ENCODE results near the gene NXPH4.

NXPH4 gene

DNA sequence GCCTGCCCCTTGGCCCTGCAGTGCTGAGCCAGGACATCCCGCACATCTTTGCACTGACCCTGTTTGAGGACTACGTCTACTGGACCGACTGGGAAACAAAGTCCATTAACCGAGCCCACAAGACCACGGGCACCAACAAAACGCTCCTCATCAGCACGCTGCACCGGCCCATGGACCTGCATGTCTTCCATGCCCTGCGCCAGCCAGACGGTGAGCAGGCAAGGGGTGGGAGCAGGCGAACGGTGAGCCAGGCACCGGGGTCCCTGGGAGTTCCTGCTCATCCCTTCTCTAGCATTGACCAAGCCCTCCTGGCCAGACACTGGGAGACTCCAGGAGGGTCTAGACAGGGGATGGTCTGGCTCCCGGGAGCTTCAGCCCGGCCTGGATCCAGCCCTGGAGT lies 17.4 kb upstream of the NXPH4 start:
- H3K4me1 ChIP-seq: no peaks in the 10 kb centered on the region
- intact Hi-C loops (cut with DNase I; ENCODE audit: low total_unique reads): no loop called here
- H3K4me3 ChIP-seq: no peak overlapping the region
- peaks cover 100% of the 10 kb centered on the region in 3 donors for H3K36me3 ChIP-seq
- H3K27ac ChIP-seq: no peak overlapping the region
- no peaks in the 10 kb centered on the region for H3K27me3 ChIP-seq
- H3K9me3 ChIP-seq: no peaks in the 10 kb centered on the region
- TF ChIP-seq, protein P1, sequence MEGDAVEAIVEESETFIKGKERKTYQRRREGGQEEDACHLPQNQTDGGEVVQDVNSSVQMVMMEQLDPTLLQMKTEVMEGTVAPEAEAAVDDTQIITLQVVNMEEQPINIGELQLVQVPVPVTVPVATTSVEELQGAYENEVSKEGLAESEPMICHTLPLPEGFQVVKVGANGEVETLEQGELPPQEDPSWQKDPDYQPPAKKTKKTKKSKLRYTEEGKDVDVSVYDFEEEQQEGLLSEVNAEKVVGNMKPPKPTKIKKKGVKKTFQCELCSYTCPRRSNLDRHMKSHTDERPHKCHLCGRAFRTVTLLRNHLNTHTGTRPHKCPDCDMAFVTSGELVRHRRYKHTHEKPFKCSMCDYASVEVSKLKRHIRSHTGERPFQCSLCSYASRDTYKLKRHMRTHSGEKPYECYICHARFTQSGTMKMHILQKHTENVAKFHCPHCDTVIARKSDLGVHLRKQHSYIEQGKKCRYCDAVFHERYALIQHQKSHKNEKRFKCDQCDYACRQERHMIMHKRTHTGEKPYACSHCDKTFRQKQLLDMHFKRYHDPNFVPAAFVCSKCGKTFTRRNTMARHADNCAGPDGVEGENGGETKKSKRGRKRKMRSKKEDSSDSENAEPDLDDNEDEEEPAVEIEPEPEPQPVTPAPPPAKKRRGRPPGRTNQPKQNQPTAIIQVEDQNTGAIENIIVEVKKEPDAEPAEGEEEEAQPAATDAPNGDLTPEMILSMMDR (IDR thresholded peaks at IDR 0.05): no peak
- DNase-seq: no peak

DNA sequence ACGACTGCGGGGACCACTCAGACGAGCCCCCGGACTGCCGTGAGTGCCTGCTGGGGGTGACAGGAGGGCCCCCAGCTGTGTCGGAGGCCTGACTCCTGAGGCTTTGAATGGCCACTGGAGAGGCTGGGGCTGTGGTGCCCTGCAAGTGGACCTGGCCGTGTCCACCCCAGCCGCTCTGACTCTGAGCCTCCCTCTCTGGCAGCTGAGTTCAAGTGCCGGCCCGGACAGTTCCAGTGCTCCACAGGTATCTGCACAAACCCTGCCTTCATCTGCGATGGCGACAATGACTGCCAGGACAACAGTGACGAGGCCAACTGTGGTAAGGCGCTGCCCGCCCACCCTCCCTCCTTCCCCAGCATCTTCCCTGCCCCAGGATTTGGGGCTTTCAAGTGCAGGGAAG lies 16.1 kb upstream of the NXPH4 start:
- no peaks in the 10 kb centered on the region for H3K9me3 ChIP-seq
- no peak overlapping the region for H3K27ac ChIP-seq
- H3K4me1 ChIP-seq: no peaks in the 10 kb centered on the region
- no peak overlapping the region for H3K4me3 ChIP-seq
- TF ChIP-seq, protein P1 (IDR thresholded peaks at IDR 0.05): no peak
- DNase-seq: no peak
- peaks cover 100% of the 10 kb centered on the region in 3 donors for H3K36me3 ChIP-seq
- no peaks in the 10 kb centered on the region for H3K27me3 ChIP-seq
- intact Hi-C loops (cut with DNase I; ENCODE audit: low total_unique reads): no loop called here

DNA sequence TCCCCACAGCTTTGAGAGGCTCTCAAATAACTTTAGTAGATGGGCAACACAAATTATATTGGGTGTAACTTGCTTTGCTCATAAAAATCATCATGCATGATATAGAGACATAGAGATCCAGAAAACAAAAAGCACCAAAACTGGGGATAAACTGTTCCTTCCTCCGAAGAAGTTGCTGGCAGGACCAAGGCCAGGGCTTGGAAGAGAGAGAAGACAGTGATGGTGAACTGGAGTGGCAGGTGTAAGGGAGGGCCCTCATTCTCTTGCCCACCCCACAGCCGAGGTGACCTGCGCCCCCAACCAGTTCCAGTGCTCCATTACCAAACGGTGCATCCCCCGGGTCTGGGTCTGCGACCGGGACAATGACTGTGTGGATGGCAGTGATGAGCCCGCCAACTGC lies 15.4 kb upstream of the NXPH4 start:
- Histone ChIP-seq H3K9me3 (no peaks in the 10 kb centered on the region), H3K4me1 (no peaks in the 10 kb centered on the region), H3K27ac (no peak overlapping the region), H3K4me3 (no peak overlapping the region), H3K36me3 (peaks cover 100% of the 10 kb centered on the region in 3 donors), H3K27me3 (no peaks in the 10 kb centered on the region)
- intact Hi-C loops (cut with DNase I; ENCODE audit: low total_unique reads): no loop called here
- TF ChIP-seq, protein P1 (IDR thresholded peaks at IDR 0.05): no peak
- DNase-seq: no peak

DNA sequence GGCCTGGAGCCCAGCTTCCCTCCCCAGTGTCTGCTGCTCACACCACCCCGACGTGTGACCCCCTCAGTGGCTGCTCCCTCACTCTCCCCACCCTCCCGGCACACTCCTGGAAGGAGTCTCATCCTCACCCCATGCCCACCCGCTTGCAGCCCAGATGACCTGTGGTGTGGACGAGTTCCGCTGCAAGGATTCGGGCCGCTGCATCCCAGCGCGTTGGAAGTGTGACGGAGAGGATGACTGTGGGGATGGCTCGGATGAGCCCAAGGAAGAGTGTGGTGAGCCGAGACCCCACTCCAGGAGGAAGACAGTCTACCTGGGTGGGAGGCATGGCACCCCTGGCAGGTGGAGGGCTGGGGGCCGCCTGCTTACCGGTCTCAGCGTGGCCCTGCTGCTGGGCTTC lies 15.0 kb upstream of the NXPH4 start:
- no peak overlapping the region for H3K4me3 ChIP-seq
- no peak overlapping the region for H3K27ac ChIP-seq
- H3K36me3 ChIP-seq: peaks cover 100% of the 10 kb centered on the region in 3 donors
- no peak for DNase-seq
- TF ChIP-seq, protein P1 (IDR thresholded peaks at IDR 0.05): no peak
- no peaks in the 10 kb centered on the region for H3K9me3 ChIP-seq
- intact Hi-C loops (cut with DNase I; ENCODE audit: low total_unique reads): no loop called here
- no peaks in the 10 kb centered on the region for H3K4me1 ChIP-seq
- no peaks in the 10 kb centered on the region for H3K27me3 ChIP-seq

DNA sequence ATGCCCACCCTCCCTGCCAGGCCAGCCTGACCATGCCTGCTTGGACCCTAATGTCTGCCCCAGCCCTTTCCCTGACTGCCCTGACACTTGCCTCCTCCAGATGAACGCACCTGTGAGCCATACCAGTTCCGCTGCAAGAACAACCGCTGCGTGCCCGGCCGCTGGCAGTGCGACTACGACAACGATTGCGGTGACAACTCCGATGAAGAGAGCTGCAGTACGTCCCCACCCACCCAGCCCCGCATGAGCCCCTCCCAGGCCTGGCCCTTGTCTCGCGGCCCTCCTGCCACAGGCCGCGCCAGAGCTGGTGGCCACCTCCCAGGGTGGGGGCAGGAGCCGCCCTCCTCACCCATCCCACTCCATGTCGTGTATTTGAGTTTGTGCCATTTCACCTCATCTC lies 14.3 kb upstream of the NXPH4 start:
- Histone ChIP-seq H3K4me1 (no peaks in the 10 kb centered on the region), H3K27ac (no peak overlapping the region), H3K27me3 (no peaks in the 10 kb centered on the region), H3K4me3 (no peak overlapping the region), H3K36me3 (peaks cover 97 to 100% (median 98%) of the 10 kb centered on the region in 3 donors), H3K9me3 (no peaks in the 10 kb centered on the region)
- TF ChIP-seq, protein P1 (IDR thresholded peaks at IDR 0.05): no peak
- no peak for DNase-seq
- intact Hi-C loops (cut with DNase I; ENCODE audit: low total_unique reads): no loop called here

DNA sequence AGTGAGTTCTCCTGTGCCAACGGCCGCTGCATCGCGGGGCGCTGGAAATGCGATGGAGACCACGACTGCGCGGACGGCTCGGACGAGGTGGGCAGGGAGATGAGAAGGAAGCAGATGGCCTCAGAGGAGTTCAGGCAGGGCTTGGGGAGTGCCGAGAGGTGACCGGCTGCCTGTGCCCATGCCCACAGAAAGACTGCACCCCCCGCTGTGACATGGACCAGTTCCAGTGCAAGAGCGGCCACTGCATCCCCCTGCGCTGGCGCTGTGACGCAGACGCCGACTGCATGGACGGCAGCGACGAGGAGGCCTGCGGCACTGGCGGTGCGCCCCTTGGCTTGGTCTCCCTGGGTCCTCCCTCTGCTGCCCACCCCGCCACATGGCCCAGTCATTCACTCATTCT lies 13.4 kb upstream of the NXPH4 start:
- no peaks in the 10 kb centered on the region for H3K9me3 ChIP-seq
- DNase-seq: no peak
- no peak overlapping the region for H3K4me3 ChIP-seq
- no peaks in the 10 kb centered on the region for H3K27me3 ChIP-seq
- intact Hi-C loops (cut with DNase I; ENCODE audit: low total_unique reads): no loop called here
- H3K36me3 ChIP-seq: peaks cover 97 to 100% (median 98%) of the 10 kb centered on the region in 3 donors
- no peak overlapping the region for H3K27ac ChIP-seq
- no peaks in the 10 kb centered on the region for H3K4me1 ChIP-seq
- TF ChIP-seq, protein P1 (IDR thresholded peaks at IDR 0.05): no peak
